Measurements from ENCODE around the gene NEDD9.

NEDD9 gene

DNA sequence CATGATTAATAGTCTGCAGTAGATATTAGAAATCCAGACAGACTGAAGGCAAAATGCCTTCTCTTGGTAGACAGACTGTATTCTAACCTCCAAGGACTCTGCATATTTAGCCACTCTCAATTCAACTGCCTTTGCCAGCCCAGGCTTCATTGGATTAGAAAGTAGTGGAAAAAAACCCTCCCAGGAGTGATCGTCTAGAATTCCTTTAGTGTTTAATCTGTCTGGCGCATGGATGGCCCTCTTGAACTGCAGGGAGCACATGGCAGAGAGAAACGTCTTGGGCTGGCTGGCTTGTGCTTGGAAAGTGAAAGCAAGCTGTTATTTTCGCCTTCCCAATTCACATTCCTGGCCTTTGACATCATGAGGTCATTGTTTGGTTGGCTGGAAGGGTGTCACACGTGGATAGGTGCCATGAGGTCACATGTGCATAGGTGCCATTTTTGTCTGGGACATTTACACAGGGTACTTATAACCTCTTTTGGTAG is 30.9 kb upstream of the NEDD9 start (continued):
- TF ChIP-seq ZNF530 (tag by site-specific recombination; IDR thresholded peaks at IDR 0.05; ENCODE audit: low read depth): no peak
- no peak for TF ChIP-seq GLIS1 (tag by site-specific recombination; IDR thresholded peaks at IDR 0.05)
- no peak for TF ChIP-seq ZNF664 (tag by site-specific recombination; IDR thresholded peaks at IDR 0.05)
- TF ChIP-seq ZNF529 (tag by site-specific recombination; IDR thresholded peaks at IDR 0.05; ENCODE audit: insufficient replicate concordance): no peak
- TF ChIP-seq ZNF555 (tag by site-specific recombination; conservative IDR thresholded peaks at IDR 0.05): no peak
- no peak for TF ChIP-seq ZNF394 (tag by site-specific recombination; IDR thresholded peaks at IDR 0.05; ENCODE audit: borderline replicate concordance)
- no peak for TF ChIP-seq ZNF302 (tag by site-specific recombination; IDR thresholded peaks at IDR 0.05; ENCODE audit: low read depth)
- no peak for TF ChIP-seq ZNF610 (tag by site-specific recombination; IDR thresholded peaks at IDR 0.05; ENCODE audit: borderline replicate concordance)
- no peak for TF ChIP-seq ZNF169 (tag by site-specific recombination; IDR thresholded peaks at IDR 0.05)
- no peak for TF ChIP-seq KLF9 (tag by site-specific recombination; IDR thresholded peaks at IDR 0.05; ENCODE audit: low read depth)
- TF ChIP-seq ZBTB7A (tag by site-specific recombination; IDR thresholded peaks at IDR 0.05; ENCODE audit: low read depth): no peak
- TF ChIP-seq, protein P1, sequence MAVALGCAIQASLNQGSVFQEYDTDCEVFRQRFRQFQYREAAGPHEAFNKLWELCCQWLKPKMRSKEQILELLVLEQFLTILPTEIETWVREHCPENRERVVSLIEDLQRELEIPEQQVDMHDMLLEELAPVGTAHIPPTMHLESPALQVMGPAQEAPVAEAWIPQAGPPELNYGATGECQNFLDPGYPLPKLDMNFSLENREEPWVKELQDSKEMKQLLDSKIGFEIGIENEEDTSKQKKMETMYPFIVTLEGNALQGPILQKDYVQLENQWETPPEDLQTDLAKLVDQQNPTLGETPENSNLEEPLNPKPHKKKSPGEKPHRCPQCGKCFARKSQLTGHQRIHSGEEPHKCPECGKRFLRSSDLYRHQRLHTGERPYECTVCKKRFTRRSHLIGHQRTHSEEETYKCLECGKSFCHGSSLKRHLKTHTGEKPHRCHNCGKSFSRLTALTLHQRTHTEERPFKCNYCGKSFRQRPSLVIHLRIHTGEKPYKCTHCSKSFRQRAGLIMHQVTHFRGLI (tag by site-specific recombination; IDR thresholded peaks at IDR 0.05): no peak
- TF ChIP-seq, protein P2, sequence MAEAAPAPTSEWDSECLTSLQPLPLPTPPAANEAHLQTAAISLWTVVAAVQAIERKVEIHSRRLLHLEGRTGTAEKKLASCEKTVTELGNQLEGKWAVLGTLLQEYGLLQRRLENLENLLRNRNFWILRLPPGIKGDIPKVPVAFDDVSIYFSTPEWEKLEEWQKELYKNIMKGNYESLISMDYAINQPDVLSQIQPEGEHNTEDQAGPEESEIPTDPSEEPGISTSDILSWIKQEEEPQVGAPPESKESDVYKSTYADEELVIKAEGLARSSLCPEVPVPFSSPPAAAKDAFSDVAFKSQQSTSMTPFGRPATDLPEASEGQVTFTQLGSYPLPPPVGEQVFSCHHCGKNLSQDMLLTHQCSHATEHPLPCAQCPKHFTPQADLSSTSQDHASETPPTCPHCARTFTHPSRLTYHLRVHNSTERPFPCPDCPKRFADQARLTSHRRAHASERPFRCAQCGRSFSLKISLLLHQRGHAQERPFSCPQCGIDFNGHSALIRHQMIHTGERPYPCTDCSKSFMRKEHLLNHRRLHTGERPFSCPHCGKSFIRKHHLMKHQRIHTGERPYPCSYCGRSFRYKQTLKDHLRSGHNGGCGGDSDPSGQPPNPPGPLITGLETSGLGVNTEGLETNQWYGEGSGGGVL (tag by site-specific recombination; IDR thresholded peaks at IDR 0.05): no peak
- TF ChIP-seq ZNF621 (tag by site-specific recombination; IDR thresholded peaks at IDR 0.05): no peak
- TF ChIP-seq ZNF239 (tag by site-specific recombination; IDR thresholded peaks at IDR 0.05): no peak
- no peak for TF ChIP-seq ZNF654 (tag by site-specific recombination; IDR thresholded peaks at IDR 0.05; ENCODE audit: low read depth)
- peak; percentile 65 for TF ChIP-seq ZNF629 (tag by site-specific recombination; IDR thresholded peaks at IDR 0.05)
- TF ChIP-seq YY1 (tag by site-specific recombination; IDR thresholded peaks at IDR 0.05): no peak; the same call in 1 of the 2 replicates
- TF ChIP-seq ZNF585B (tag by site-specific recombination; IDR thresholded peaks at IDR 0.05): no peak
- TF ChIP-seq BCL11A (tag by site-specific recombination; IDR thresholded peaks at IDR 0.05; ENCODE audit: low read depth): no peak
- no peak for TF ChIP-seq KLF7 (tag by site-specific recombination; IDR thresholded peaks at IDR 0.05; ENCODE audit: borderline replicate concordance)
- peak; percentile 78; the same call in 1 of the 2 replicates for TF ChIP-seq ZBTB21 (tag by site-specific recombination; IDR thresholded peaks at IDR 0.05)
- TF ChIP-seq, protein P3, sequence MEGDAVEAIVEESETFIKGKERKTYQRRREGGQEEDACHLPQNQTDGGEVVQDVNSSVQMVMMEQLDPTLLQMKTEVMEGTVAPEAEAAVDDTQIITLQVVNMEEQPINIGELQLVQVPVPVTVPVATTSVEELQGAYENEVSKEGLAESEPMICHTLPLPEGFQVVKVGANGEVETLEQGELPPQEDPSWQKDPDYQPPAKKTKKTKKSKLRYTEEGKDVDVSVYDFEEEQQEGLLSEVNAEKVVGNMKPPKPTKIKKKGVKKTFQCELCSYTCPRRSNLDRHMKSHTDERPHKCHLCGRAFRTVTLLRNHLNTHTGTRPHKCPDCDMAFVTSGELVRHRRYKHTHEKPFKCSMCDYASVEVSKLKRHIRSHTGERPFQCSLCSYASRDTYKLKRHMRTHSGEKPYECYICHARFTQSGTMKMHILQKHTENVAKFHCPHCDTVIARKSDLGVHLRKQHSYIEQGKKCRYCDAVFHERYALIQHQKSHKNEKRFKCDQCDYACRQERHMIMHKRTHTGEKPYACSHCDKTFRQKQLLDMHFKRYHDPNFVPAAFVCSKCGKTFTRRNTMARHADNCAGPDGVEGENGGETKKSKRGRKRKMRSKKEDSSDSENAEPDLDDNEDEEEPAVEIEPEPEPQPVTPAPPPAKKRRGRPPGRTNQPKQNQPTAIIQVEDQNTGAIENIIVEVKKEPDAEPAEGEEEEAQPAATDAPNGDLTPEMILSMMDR (tag by site-specific recombination; IDR thresholded peaks at IDR 0.05): no peak
- no peak for TF ChIP-seq ZNF214 (tag by site-specific recombination; IDR thresholded peaks at IDR 0.05; ENCODE audit: borderline replicate concordance)
- no peak for TF ChIP-seq ZNF292 (tag by site-specific recombination; IDR thresholded peaks at IDR 0.05; ENCODE audit: borderline replicate concordance, low read depth)
- TF ChIP-seq ZNF48 (tag by site-specific recombination; IDR thresholded peaks at IDR 0.05): no peak
- TF ChIP-seq KLF16 (tag by site-specific recombination; IDR thresholded peaks at IDR 0.05): no peak
- TF ChIP-seq PBX3 (CRISPR knock-in tag; IDR thresholded peaks at IDR 0.05): no peak
- TF ChIP-seq ZNF121 (tag by site-specific recombination; IDR thresholded peaks at IDR 0.05): no peak
- peak; percentile 31; the same call in 1 of the 2 replicates for TF ChIP-seq ZNF362 (tag by site-specific recombination; IDR thresholded peaks at IDR 0.05)
- TF ChIP-seq ZNF416 (tag by site-specific recombination; IDR thresholded peaks at IDR 0.05): no peak
- TF ChIP-seq, protein P4, sequence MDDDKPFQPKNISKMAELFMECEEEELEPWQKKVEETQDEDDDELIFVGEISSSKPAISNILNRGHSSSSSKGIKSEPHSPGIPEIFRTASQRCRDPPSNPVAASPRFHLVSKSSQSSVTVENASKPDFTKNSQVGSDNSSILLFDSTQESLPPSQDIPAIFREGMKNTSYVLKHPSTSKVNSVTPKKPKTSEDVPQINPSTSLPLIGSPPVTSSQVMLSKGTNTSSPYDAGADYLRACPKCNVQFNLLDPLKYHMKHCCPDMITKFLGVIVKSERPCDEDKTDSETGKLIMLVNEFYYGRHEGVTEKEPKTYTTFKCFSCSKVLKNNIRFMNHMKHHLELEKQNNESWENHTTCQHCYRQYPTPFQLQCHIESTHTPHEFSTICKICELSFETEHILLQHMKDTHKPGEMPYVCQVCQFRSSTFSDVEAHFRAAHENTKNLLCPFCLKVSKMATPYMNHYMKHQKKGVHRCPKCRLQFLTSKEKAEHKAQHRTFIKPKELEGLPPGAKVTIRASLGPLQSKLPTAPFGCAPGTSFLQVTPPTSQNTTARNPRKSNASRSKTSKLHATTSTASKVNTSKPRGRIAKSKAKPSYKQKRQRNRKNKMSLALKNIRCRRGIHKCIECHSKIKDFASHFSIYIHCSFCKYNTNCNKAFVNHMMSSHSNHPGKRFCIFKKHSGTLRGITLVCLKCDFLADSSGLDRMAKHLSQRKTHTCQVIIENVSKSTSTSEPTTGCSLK (tag by site-specific recombination; IDR thresholded peaks at IDR 0.05): no peak
